Uterus (tissue), 4 donors: ENCODE results near the gene DMKN. TPM values are rescaled to one million over a fixed set of nuclear protein-coding genes. Genes with fewer than 3 reads are reported as not detected.

Experiments used
- DNase-seq, 2 donors: peaks; one replicate each; pipeline ENCODE4 v3.0.0-alpha.2; 2019 to 2020
- H3K27ac ChIP-seq, 2 donors: fragments of 200-600 bp; sonication (generic); 1 replicate in 1 of 2; 2 replicates in 1 of 2; pipeline ENCODE4 v1.5.1; 2016 to 2018
- H3K27me3 ChIP-seq, 2 donors: fragments of 200-600 bp; sonication (generic); one replicate each; pipeline ENCODE4 v1.5.1; 2018 to 2019; ENCODE audit warnings: control low read depth in 1 of 2
- H3K36me3 ChIP-seq, 2 donors: fragments of 200-600 bp; sonication (generic); one replicate each; pipeline ENCODE4 v1.5.1; 2019; ENCODE audit warnings: control low read depth in 1 of 2
- H3K4me1 ChIP-seq, 2 donors: fragments of 200-600 bp; sonication (generic); one replicate each; pipeline ENCODE4 v1.5.1; 2018 to 2019; ENCODE audit warnings: control low read depth in 1 of 2
- H3K4me3 ChIP-seq, 2 donors: fragments of 200-600 bp; sonication (generic); 1 replicate in 1 of 2; 2 replicates in 1 of 2; pipeline ENCODE4 v1.5.1; 2018 to 2019; ENCODE audit warnings: mild to moderate bottlenecking in 1 of 2
- H3K9me3 ChIP-seq, 2 donors: fragments of 200-600 bp; sonication (generic); one replicate each; pipeline ENCODE4 v1.5.1; 2019; ENCODE audit warnings: control low read depth in 1 of 2
- CTCF ChIP-seq, 4 experiments: fragments of 200-600 bp in 2 of 4; fragments of 450-650 bp in 2 of 4; sonication (generic) in 2 of 4; IDR thresholded peaks; one replicate each; pipeline ENCODE4 v1.5.1; 2016 to 2019; ENCODE audit warnings: antibody characterized with exemption in 4 of 4, mild to moderate bottlenecking in 2 of 4, moderate library complexity in 1 of 4
- POLR2A ChIP-seq, 2 donors: fragments of 450-650 bp; IDR thresholded peaks; one replicate each; pipeline ENCODE4 v1.6.1; 2016; ENCODE audit warnings: antibody characterized with exemption in 2 of 2, mild to moderate bottlenecking in 1 of 2, moderate library complexity in 1 of 2
- intact Hi-C: fragments of 100-400 bp; cut with DNase I; formaldehyde crosslinking; loops from one replicate; pipeline ENCODE4 v1.15.1; 2023; ENCODE audit warnings: low total_unique reads
- total RNA-seq, 4 donors: library from RNA; depleted of rRNA in 3 of 4; stranded (reverse); fragments of >200 nt in 3 of 4; gene quantifications; one replicate each; pipeline versions ENCODE4 v1.1.0 to v1.2.4, GENCODE V29; 2014 to 2023
- donor health status: DM: yes; HTN: yes; CAD: no.

Gene DMKN
- total RNA-seq, 4 donors from 2014 or later: 4.4 to 73.7 (median 39.5) TPM

- intact Hi-C loops: loop anchor here (10.0 kb wide), 1 partner anchor 165 kb away; the partner anchor contains the start of gene KMT2B
- Histone ChIP-seq H3K27me3 (no peaks in the 10 kb centered on the region), H3K36me3 (no peaks in the 10 kb centered on the region), H3K4me3 (no peak overlapping the region), H3K9me3 (no peaks in the 10 kb centered on the region), H3K4me1 (peaks cover 0 to 10% of the 10 kb centered on the region in 2 donors), H3K27ac (no peak overlapping the region)
- no peak for DNase-seq
- TF ChIP-seq CTCF (IDR thresholded peaks at IDR 0.05) (no peak), POLR2A (IDR thresholded peaks at IDR 0.05) (no peak)
These were observed 36.6 kb upstream of the DMKN start for GRCh38 chr19:35549879-35550523.

DNA sequence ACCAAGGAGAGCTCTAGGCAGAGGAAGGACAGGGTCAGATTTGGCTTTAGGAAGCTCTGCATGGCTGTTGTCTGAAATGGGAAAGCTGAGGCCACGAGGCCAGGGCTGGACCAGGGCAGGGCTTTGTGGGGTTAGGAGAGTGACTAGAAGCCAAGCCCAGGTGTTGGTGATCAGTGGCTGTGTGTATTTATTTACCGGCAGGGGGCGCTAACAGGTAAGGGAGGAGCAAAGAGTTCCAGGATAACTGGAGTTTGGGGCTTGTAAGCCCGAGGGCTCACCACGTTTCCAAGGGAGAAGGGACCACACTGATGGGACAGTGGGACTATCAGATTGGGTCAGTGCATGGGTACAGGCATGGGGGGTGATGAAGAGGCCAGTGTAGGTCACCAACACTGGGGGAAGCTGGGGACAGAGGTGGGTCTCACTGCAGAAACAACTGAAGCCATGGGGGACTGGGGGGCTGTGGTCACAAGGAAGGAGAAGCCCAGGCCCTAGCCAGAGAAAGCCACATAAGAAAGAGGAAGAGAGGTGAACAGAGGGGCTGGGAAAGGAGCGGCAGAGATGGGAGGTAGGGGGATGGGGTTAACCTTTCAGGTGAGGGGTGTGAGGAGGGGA is 35.8 kb upstream of the DMKN start:
- no peaks in the 10 kb centered on the region for H3K27me3 ChIP-seq
- no peaks in the 10 kb centered on the region for H3K36me3 ChIP-seq
- H3K4me1 ChIP-seq: peaks cover 0 to 14% of the 10 kb centered on the region in 2 donors
- DNase-seq: peak; percentile 35 to 67
- no peak overlapping the region for H3K27ac ChIP-seq
- H3K4me3 ChIP-seq: no peak overlapping the region
- TF ChIP-seq CTCF (IDR thresholded peaks at IDR 0.05) (peak; percentile 56 to 71 (median 66)), POLR2A (IDR thresholded peaks at IDR 0.05) (no peak)
- intact Hi-C loops: loop anchor here (10.0 kb wide), 1 partner anchor 166 kb away; the partner anchor contains the start of gene KMT2B
- H3K9me3 ChIP-seq: no peaks in the 10 kb centered on the region

- Histone ChIP-seq H3K36me3 (no peaks in the 10 kb centered on the region), H3K27me3 (no peaks in the 10 kb centered on the region), H3K4me3 (peak overlapping the region; percentile 66 to 77), H3K27ac (no peak overlapping the region), H3K4me1 (peaks cover 0 to 15% of the 10 kb centered on the region in 2 donors), H3K9me3 (no peaks in the 10 kb centered on the region)
- intact Hi-C loops: loop anchor here (10.0 kb wide), 1 partner anchor 168 kb away; the partner anchor contains the start of gene KMT2B
- TF ChIP-seq CTCF (IDR thresholded peaks at IDR 0.05) (no peak), POLR2A (IDR thresholded peaks at IDR 0.05) (no peak)
- no peak for DNase-seq
These were observed 33.1 kb upstream of the DMKN start for GRCh38 chr19:35546532-35546931.

DNA sequence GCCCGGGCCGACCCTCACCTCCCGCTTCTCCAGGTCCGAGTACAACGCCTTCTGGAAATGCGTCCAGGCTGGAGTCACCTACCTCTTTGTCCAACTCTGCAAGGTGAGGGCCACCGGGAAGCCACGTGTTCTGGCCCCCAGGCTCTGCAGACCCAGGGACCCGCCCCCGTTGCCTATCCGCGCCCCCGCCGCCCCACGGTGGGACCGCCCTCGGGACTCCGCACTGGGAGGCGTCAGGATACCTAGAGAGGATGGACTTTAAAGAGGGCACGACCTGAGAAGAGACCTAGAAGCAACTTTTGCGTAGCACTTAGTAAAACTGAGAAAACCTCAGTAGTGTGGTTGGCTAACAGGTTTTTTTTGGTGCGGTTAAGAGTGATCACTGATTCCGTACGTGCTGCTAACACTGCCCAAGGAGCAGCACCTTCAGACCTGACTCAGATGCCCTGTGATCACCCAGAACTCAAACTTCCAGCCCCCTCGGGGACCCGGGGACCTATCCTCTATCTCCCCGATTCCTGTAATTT is 32.5 kb upstream of the DMKN start:
- no peak for TF ChIP-seq POLR2A (IDR thresholded peaks at IDR 0.05)
- no peak for TF ChIP-seq CTCF (IDR thresholded peaks at IDR 0.05)
- intact Hi-C loops: loop anchor here (10.0 kb wide), 1 partner anchor 169 kb away; the partner anchor contains the start of gene KMT2B
- H3K9me3 ChIP-seq: no peaks in the 10 kb centered on the region
- H3K4me1 ChIP-seq: peaks cover 0 to 15% of the 10 kb centered on the region in 2 donors
- peak overlapping the region; percentile 62 to 82 for H3K27ac ChIP-seq
- DNase-seq: peak in 1 of 2 donors; percentile 41
- no peaks in the 10 kb centered on the region for H3K36me3 ChIP-seq
- peak overlapping the region; percentile 66 to 77 for H3K4me3 ChIP-seq
- H3K27me3 ChIP-seq: no peaks in the 10 kb centered on the region
